Measurements from ENCODE around the gene RPRD1B. TPM values are rescaled to one million over a fixed set of nuclear protein-coding genes. Genes with fewer than 3 reads are reported as not detected.
A peak's percentile ranks its signal among the peaks of the same experiment; 100 is the strongest.

RPRD1B gene
- polyA plus RNA-seq, 1 experiment: 21.0 TPM

DNA sequence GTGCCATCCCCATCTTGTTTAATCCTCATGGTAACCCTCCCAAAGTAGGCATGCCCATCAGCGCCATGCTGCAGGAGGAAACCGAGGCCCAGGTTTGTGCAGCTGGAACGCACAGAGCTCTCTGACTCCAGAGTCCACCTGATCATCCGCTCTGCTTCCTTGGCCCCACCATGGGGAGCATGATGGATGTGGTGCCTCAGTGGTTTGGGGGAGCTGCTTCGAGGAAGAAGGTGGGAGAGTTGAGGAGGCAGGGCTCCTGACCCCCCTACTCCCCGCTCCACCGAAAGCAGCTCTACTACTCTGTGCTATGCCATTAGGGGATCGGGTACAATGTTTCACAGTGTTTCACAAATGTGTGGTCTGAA lies 79.4 kb downstream of the RPRD1B start:
- TF ChIP-seq, protein P1, sequence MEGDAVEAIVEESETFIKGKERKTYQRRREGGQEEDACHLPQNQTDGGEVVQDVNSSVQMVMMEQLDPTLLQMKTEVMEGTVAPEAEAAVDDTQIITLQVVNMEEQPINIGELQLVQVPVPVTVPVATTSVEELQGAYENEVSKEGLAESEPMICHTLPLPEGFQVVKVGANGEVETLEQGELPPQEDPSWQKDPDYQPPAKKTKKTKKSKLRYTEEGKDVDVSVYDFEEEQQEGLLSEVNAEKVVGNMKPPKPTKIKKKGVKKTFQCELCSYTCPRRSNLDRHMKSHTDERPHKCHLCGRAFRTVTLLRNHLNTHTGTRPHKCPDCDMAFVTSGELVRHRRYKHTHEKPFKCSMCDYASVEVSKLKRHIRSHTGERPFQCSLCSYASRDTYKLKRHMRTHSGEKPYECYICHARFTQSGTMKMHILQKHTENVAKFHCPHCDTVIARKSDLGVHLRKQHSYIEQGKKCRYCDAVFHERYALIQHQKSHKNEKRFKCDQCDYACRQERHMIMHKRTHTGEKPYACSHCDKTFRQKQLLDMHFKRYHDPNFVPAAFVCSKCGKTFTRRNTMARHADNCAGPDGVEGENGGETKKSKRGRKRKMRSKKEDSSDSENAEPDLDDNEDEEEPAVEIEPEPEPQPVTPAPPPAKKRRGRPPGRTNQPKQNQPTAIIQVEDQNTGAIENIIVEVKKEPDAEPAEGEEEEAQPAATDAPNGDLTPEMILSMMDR (IDR thresholded peaks at IDR 0.05; ENCODE audit: insufficient read depth, low read depth, low read length): no peak
- H3K4me3 ChIP-seq (ENCODE audit: low read depth, low read length): no peak overlapping the region
- POLR2A ChIA-PET: no interaction called here
- no peaks in the 10 kb centered on the region for H3K36me3 ChIP-seq (ENCODE audit: control insufficient read depth, insufficient read depth, low read length)
- no peaks in the 10 kb centered on the region for H3K27me3 ChIP-seq (ENCODE audit: control insufficient read depth, insufficient read depth, low read length)
- CTCF ChIA-PET: interaction anchor here (0.6 to 5.1 kb wide), 10 partner anchors 9 to 563 kb away, joined by 3 to 23 read pairs (median 4); partner anchors contain the start of gene TGM2
- DNase-seq (ENCODE audit: low read depth): no peak

DNA sequence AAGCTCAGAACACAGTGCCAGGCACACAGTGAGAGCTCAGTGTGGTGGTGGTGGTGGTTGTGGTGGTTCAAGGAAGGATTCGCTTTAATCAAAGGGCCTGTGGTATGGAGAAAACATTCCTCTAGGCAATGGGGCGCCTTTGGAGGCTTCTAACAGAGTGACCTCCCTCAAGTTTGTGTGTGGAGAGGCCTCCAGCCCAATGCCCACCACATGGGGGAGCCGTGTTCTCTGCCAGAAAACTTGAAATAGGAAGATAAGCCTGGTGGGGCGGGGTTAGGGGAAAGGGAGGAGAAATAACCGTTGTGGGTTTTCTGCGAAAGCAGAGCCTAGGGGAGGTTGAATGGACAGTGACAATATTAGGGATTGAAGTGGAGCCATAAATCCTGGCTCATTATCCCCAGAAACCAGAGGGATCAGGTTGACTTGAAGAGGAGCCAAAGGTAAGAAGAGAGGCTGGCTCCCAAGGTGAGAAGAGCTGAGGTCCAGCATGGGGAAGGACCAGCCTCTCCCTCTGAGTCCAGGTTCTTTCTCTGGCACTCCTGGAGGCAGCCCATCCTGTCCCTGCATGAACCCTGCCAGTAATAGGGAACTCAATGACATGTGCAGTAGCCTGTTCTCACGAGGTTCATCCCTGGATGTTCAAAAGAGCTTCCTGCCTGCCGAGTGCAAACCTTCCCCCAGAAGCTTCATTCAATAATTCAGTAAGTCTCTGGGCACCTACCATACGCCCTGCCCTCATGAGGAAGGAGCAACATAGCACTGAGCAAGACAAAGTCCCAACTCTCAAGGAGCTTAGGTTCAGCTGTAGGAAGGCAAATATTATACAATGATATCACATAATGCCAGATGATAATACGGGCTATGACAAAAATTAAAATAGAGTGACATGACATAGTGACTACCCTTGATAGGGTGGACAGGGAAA lies 80.1 kb downstream of the RPRD1B start:
- H3K4me3 ChIP-seq (ENCODE audit: low read depth, low read length): no peak overlapping the region
- POLR2A ChIA-PET: no interaction called here
- CTCF ChIA-PET: interaction anchor here (0.5 to 5.1 kb wide), 19 partner anchors 8 to 619 kb away, joined by 3 to 23 read pairs (median 4); partner anchors contain the start of gene TGM2
- TF ChIP-seq, protein P1 (IDR thresholded peaks at IDR 0.05; ENCODE audit: insufficient read depth, low read depth, low read length): peak; percentile 34
- no peak for DNase-seq (ENCODE audit: low read depth)
- H3K36me3 ChIP-seq (ENCODE audit: control insufficient read depth, insufficient read depth, low read length): no peaks in the 10 kb centered on the region
- no peaks in the 10 kb centered on the region for H3K27me3 ChIP-seq (ENCODE audit: control insufficient read depth, insufficient read depth, low read length)

DNA sequence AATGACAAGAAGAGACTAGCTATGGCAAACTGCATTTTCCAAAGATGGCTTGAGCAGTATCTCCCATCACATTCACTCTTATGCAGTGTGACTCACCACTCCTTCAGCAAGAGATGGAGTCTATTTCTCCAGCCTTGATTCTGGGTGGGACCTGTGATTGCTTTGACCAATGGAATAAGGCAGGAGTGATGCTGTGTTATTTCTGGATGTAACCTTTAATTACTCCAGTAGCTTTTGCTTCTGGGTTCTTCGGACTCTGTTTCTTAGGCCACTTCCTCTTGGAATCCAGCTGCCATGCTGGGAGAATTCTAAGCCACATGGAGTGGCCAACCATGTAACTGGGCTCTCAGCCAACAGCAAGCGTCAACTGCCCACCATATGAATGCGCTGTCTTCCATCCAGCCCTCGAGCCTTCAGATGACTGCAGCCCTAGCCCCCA lies 80.8 kb downstream of the RPRD1B start:
- ChIA-PET CTCF (interaction anchor here (0.6 to 5.1 kb wide), 13 partner anchors 30 to 217 kb away, joined by 3 to 23 read pairs (median 4); partner anchors contain the start of gene TGM2), POLR2A (no interaction called here)
- H3K4me3 ChIP-seq (ENCODE audit: low read depth, low read length): no peak overlapping the region
- H3K36me3 ChIP-seq (ENCODE audit: control insufficient read depth, insufficient read depth, low read length): no peaks in the 10 kb centered on the region
- TF ChIP-seq, protein P1 (IDR thresholded peaks at IDR 0.05; ENCODE audit: insufficient read depth, low read depth, low read length): no peak
- no peak for DNase-seq (ENCODE audit: low read depth)
- H3K27me3 ChIP-seq (ENCODE audit: control insufficient read depth, insufficient read depth, low read length): no peaks in the 10 kb centered on the region

DNA sequence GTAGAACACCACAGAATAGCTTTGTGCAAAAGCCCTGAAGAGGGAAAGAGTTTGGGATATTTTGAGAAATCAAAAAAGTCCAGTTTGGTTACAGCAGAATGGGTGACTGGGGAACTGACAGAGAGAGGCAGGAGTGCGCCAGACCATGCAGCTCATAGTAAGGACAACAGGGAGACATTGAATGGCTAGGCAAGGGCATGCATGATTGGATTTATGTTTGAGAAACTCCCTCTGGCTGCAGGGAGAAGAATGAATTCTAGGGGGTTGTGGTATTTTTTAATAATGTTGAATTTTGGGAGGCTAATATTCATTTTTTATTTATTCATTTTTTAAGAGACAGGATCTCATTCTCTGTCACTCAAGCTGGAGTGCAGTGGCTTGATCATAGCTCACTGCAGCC lies 81.7 kb downstream of the RPRD1B start:
- TF ChIP-seq, protein P1 (IDR thresholded peaks at IDR 0.05; ENCODE audit: insufficient read depth, low read depth, low read length): no peak
- H3K27me3 ChIP-seq (ENCODE audit: control insufficient read depth, insufficient read depth, low read length): no peaks in the 10 kb centered on the region
- POLR2A ChIA-PET: interaction anchor here (0.6 kb wide), 1 partner anchor 634 kb away, joined by 3 read pairs; no protein-coding TSS in a partner anchor
- CTCF ChIA-PET: interaction anchor here (0.6 to 5.1 kb wide), 7 partner anchors 37 to 218 kb away, joined by 3 to 23 read pairs (median 11); partner anchors contain the start of gene TGM2
- no peaks in the 10 kb centered on the region for H3K36me3 ChIP-seq (ENCODE audit: control insufficient read depth, insufficient read depth, low read length)
- H3K4me3 ChIP-seq (ENCODE audit: low read depth, low read length): no peak overlapping the region
- no peak for DNase-seq (ENCODE audit: low read depth)

DNA sequence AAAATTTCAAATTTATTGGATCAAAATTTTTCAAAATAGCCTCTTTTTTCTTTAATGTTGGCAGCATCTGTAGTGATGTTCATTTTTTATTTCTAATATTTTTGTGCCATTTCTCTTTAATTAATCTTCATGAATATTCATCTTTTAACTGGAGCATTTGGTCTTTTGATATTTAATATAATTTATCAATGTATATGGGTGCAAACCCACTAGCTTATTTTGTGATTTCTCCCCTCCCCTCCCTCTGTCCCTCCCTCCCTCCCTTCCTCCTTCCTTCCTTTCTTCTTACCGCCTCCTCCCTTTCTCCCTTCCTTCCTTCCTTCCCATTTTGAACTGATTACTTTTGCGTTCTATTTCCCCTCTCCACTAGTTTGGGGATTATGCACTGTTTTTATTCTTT lies 82.3 kb downstream of the RPRD1B start:
- TF ChIP-seq, protein P1 (IDR thresholded peaks at IDR 0.05; ENCODE audit: insufficient read depth, low read depth, low read length): no peak
- DNase-seq (ENCODE audit: low read depth): no peak
- POLR2A ChIA-PET: no interaction called here
- CTCF ChIA-PET: interaction anchor here (0.7 to 5.1 kb wide), 3 partner anchors 43 to 754 kb away, joined by 3 to 23 read pairs (median 11); no protein-coding TSS in a partner anchor
- no peaks in the 10 kb centered on the region for H3K36me3 ChIP-seq (ENCODE audit: control insufficient read depth, insufficient read depth, low read length)
- no peak overlapping the region for H3K4me3 ChIP-seq (ENCODE audit: low read depth, low read length)
- H3K27me3 ChIP-seq (ENCODE audit: control insufficient read depth, insufficient read depth, low read length): no peaks in the 10 kb centered on the region

All from BJ (cell line).